ENCODE results near the gene FAM153A. TPM values are rescaled to one million over a fixed set of nuclear protein-coding genes. Genes with fewer than 3 reads are reported as not detected.
A peak's percentile ranks its signal among the peaks of the same experiment; 100 is the strongest.
"Not testable (repeated sequence)": the region's sequence is repeated elsewhere in the genome, so short reads cannot be mapped to it uniquely, and the experiment has no call there.

The FAM153A gene
- total RNA-seq, 4 donors from 2014 or later: 0.28 to 3.3 (median 1.5) TPM; not detected in 1

DNA sequence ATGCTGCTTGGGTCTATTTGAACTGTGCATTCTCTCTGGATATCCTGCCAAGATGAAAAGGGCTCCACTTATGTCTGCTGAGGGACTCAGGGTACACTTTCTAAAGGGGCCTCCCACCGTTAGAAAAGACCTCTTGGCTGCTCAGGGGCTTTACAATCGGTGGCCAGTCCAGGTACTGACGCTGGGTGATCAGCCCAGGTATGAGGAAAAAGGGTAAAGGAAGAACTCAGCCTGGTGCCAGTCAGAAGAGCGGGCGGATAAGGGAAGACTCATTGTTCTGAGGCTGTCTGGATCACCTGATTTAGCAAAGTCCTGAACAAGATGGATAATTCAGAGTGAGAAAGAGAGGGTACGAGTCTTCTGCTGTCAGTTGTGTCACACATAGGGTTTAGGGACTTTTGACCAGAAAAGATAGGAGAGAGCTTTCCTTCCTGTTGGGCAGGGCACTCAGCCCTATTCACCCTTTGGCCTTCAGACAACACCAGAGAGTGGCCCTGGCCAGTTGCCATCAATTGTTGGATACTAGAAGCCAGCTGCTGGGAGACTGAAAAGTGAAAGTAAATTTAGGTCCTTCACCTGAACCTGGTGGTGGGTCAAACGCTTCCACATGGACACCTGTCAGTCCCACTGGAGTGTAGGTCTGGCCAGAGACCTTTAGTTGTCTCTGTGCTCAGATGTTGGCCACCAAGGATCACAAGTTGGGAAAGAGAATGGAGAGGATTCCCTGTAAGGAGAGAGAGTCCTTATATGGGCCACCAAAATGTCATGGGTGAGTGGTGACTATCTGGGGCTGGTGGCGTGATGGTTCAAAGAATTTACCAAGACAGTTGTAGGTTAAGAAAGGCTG is 88.8 kb downstream of the FAM153A start:
- DNase-seq: peak in 2 of 3 donors; percentile 17 to 87
- H3K4me3 ChIP-seq, H3K9me3 ChIP-seq, H3K36me3 ChIP-seq, H3K4me1 ChIP-seq, H3K27me3 ChIP-seq: not testable (repeated sequence)
- H3K27ac ChIP-seq: peak overlapping the region in 1 of 4 donors; percentile 22

- not testable (repeated sequence) for H3K36me3 ChIP-seq, H3K4me1 ChIP-seq, H3K27me3 ChIP-seq, H3K4me3 ChIP-seq, H3K27ac ChIP-seq, H3K9me3 ChIP-seq, DNase-seq
Measured at GRCh38 chr5:177692969-177693368, 89.7 kb downstream of the FAM153A start.

- not testable (repeated sequence) for H3K36me3 ChIP-seq, H3K4me1 ChIP-seq, H3K27me3 ChIP-seq, H3K27ac ChIP-seq, H3K4me3 ChIP-seq, H3K9me3 ChIP-seq, DNase-seq
Measured at GRCh38 chr5:177692507-177692906, 90.2 kb downstream of the FAM153A start.

DNA sequence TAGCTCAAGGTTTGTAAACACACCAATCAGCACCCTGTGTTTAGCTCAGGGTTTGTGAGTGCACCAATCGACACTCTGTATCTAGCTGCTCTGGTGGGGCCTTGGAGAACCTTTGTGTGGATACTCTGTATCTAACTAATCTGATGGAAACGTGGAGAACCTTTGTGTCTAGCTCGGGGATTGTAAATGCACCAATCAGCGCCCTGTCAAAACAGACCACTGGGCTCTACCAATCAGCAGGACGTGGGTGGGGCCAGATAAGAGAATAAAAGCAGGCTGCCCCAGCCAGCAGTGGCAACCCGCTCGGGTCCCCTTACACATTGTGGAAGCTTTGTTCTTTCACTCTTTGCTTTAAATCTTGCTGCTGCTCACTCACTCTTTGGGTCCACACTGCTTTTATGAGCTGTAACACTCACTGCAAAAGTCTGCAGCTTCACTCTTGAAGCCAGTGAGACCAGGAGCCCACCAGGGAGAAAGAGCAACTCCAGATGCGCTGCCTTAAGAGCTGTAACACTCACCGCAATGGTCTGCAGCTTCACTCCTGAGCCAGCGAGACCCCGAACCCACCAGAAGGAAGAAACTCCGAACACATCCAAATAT is 93.6 kb downstream of the FAM153A start:
- not testable (repeated sequence) for H3K4me3 ChIP-seq, H3K4me1 ChIP-seq, H3K36me3 ChIP-seq, H3K9me3 ChIP-seq, H3K27ac ChIP-seq, H3K27me3 ChIP-seq, DNase-seq

GRCh38 chr5:177688091-177688490 is 94.6 kb downstream of the FAM153A start:
- not testable (repeated sequence) for H3K4me3 ChIP-seq, DNase-seq

DNA sequence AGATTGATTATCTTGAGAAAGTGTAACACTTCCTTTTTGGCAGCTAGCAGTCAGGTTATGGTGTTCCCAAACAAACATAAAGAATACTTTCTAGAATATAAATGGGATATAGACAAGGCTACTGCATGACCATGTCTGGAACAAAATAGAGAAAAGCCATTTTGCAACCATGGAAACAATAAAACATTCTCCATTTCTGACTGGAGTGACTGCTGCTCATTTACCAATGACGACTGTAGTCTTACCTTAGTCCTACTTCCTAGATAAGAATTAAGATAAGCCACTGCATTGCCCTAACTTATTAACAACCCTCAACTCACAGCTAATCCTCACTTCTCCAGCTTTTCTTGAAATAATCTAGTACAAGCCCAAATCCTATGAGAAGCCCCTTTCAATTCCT is 100.8 kb downstream of the FAM153A start:
- not testable (repeated sequence) for DNase-seq, H3K4me1 ChIP-seq, H3K27ac ChIP-seq, H3K36me3 ChIP-seq, H3K27me3 ChIP-seq, H3K4me3 ChIP-seq, H3K9me3 ChIP-seq

More at GRCh38 chr5:177688091-177688490, 94.6 kb downstream of the FAM153A start:
- not testable (repeated sequence) for H3K4me1 ChIP-seq, H3K36me3 ChIP-seq, H3K27ac ChIP-seq, H3K9me3 ChIP-seq, H3K27me3 ChIP-seq

Other genes starting within 250 kb of the FAM153A start
- gene FAM193B, start 228.3 kb downstream of the FAM153A start, total RNA-seq: 100 to 1,000 TPM in 3 of 4 donors, 10 to 100 TPM in 1; 77.1 to 205 (median 177) TPM
- 10 to 100 TPM; 39.6 to 65.6 (median 52.5) TPM for gene TMED9, start 190.7 kb downstream of the FAM153A start, total RNA-seq
- gene B4GALT7, start 182.8 kb downstream of the FAM153A start, total RNA-seq: 10 to 100 TPM; 12.6 to 29.8 (median 21.9) TPM
- not detected for gene PROP1, start 213.3 kb upstream of the FAM153A start, total RNA-seq

All from Peyer's patch (tissue), 4 donors.